ENCODE data around the gene IRAK4. TPM values are rescaled to one million over a fixed set of nuclear protein-coding genes. Genes with fewer than 3 reads are reported as not detected.

IRAK4 gene
- total and polyA plus RNA-seq, 2 experiments from 2014 or later = 3.9 to 12.9 TPM

GRCh38 chr12:43797561-43798217 is 38.9 kb downstream of the IRAK4 start:
- Histone ChIP-seq H3K4me2 (no peak overlapping the region), H3K27ac (ENCODE audit: low read depth) (no peak overlapping the region), H2AFZ (no peak overlapping the region), H3K79me2 (replicated peaks; ENCODE audit: insufficient read depth) (no peaks in the 10 kb centered on the region), H3F3A (replicated peaks; ENCODE audit: low read depth) (no peaks in the 10 kb centered on the region), H4K20me1 (replicated peaks; ENCODE audit: insufficient read depth) (peaks cover 12% of the 10 kb centered on the region), H3K9me2 (ENCODE audit: insufficient read depth) (no peaks in the 10 kb centered on the region), H3K36me3 (ENCODE audit: insufficient read depth) (peaks cover 62% of the 10 kb centered on the region), H3K27me3 (ENCODE audit: insufficient read depth) (no peaks in the 10 kb centered on the region), H3K4me1 (ENCODE audit: insufficient read depth) (no peaks in the 10 kb centered on the region), H3K4me3 (no peak overlapping the region)
- DNase-seq (ENCODE audit: low spot score) = no peak
- TF ChIP-seq POLR2AphosphoS5 (IDR thresholded peaks at IDR 0.05; ENCODE audit: low read depth) (no peak), ZNF331 (CRISPR knock-in tag; IDR thresholded peaks at IDR 0.05; ENCODE audit: low read depth) (no peak), ETS1 (IDR thresholded peaks at IDR 0.05) (no peak), EZH2phosphoT487 (IDR thresholded peaks at IDR 0.05; ENCODE audit: unreplicated experiment) (no peak), STAT1 (IDR thresholded peaks at IDR 0.05; ENCODE audit: unreplicated experiment) (no peak)
- Mint-ChIP-seq H3K9me3 (no peaks in the 10 kb centered on the region), H3K27me3 (ENCODE audit: insufficient read depth, low read depth, poor library complexity) (peaks cover 3% of the 10 kb centered on the region), H3K4me3 (no peak overlapping the region), H3K4me1 (no peaks in the 10 kb centered on the region), H3K27ac (no peak overlapping the region), H3K36me3 (ENCODE audit: low read depth) (peaks cover 64% of the 10 kb centered on the region)
- ATAC-seq = no peak

DNA sequence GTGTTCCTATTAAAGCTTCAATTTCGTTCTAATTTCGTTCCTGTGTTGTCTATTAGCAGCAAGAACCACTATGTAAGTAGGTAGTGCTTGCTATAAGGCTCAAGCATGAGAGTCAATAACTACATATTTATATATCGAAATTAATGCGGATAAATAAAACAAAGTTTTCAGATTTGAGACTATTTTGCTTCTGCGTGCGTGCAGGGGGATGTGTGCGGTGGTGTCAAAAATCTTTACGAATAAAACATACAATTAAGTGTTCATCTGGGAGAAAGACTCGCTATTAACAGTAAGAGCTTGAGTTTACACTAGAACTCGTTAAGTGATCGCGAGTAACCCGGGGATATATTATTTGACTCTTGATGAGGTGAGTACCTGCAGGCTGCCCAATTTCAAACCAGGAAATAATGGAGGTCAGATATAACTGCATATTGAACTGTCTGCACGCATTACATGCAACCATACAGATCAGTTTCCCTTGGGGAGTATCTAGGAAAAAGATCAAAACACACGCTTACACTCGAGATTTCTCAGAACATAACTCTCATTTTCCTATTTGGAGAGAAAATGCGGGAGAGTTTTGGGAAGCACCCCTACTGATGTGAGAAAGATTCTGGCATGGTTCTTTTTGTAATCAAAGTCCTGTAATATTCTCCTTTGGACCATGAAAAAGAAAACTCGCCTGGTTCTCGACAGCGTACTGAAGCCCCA is 46.6 kb downstream of the IRAK4 start:
- Histone ChIP-seq H3K27me3 (ENCODE audit: insufficient read depth) (no peaks in the 10 kb centered on the region), H3K9me2 (ENCODE audit: insufficient read depth) (no peaks in the 10 kb centered on the region), H3K36me3 (ENCODE audit: insufficient read depth) (peaks cover 14% of the 10 kb centered on the region), H3K4me2 (peak overlapping the region; percentile 87), H2AFZ (peak overlapping the region; percentile 83), H3F3A (replicated peaks; ENCODE audit: low read depth) (no peaks in the 10 kb centered on the region; the same call in 1 of the 2 replicates), H4K20me1 (replicated peaks; ENCODE audit: insufficient read depth) (no peaks in the 10 kb centered on the region), H3K27ac (ENCODE audit: low read depth) (peak overlapping the region; percentile 95), H3K79me2 (replicated peaks; ENCODE audit: insufficient read depth) (peaks cover 28% of the 10 kb centered on the region), H3K4me3 (peak overlapping the region; percentile 82), H3K4me1 (ENCODE audit: insufficient read depth) (peaks cover 5% of the 10 kb centered on the region; the same call in 1 of the 2 replicates)
- DNase-seq (ENCODE audit: low spot score) = peak; percentile 8
- peaks cover 18% of the 10 kb centered on the region for H3K36me3 Mint-ChIP-seq (ENCODE audit: low read depth)
- peaks cover 4% of the 10 kb centered on the region for H3K27me3 Mint-ChIP-seq (ENCODE audit: insufficient read depth, low read depth, poor library complexity)
- peak overlapping the region; percentile 99 for H3K4me3 Mint-ChIP-seq
- peaks cover 9% of the 10 kb centered on the region; the same call in 2 of the 3 replicates for H3K4me1 Mint-ChIP-seq
- peak overlapping the region; percentile 91 for H3K27ac Mint-ChIP-seq
- no peaks in the 10 kb centered on the region; the same call in 2 of the 3 replicates for H3K9me3 Mint-ChIP-seq
- no peak for ATAC-seq
- TF ChIP-seq NANOG (IDR thresholded peaks at IDR 0.05; ENCODE audit: borderline replicate concordance) (no peak), ZNF462 (CRISPR knock-in tag; IDR thresholded peaks at IDR 0.05) (no peak), ETS1 (IDR thresholded peaks at IDR 0.05) (no peak), JUNB (IDR thresholded peaks at IDR 0.05; ENCODE audit: unreplicated experiment) (no peak), STAT1 (IDR thresholded peaks at IDR 0.05; ENCODE audit: unreplicated experiment) (no peak)

Measured in GM23338 (cell line).